ENCODE results near the gene FBXO15. TPM values are rescaled to one million over a fixed set of nuclear protein-coding genes. Genes with fewer than 3 reads are reported as not detected.

The FBXO15 gene
- total and polyA plus RNA-seq, 2 donors (not counting 3 experiments of a cell fraction or from before 2014, with no cell fraction given) = not detected

- H3K4me1 ChIP-seq (ENCODE audit: control insufficient read depth, extremely low read depth, insufficient read depth, low read length) = no peaks in the 10 kb centered on the region
- TF ChIP-seq MAX (IDR thresholded peaks at IDR 0.05; ENCODE audit: insufficient read depth, insufficient read length) = no peak
- H4K20me1 ChIP-seq (replicated peaks; ENCODE audit: control insufficient read depth, extremely low read depth, insufficient read depth, low read length) = no peaks in the 10 kb centered on the region
- dilution Hi-C loops (cut with MboI; ENCODE audit: extremely low pct_ligation_motif_present, low sequenced_read_pairs) (no loop called here), intact Hi-C loops (cut with micrococcal nuclease) (no loop called here)
- no peak overlapping the region for H2AFZ ChIP-seq (ENCODE audit: low read depth, low read length)
- ChIA-PET CTCF (no interaction called here), POLR2A (no interaction called here)
- H3K9ac ChIP-seq (replicated peaks; ENCODE audit: extremely low read depth, insufficient read depth, low read length) = no peak overlapping the region
- H3K36me3 ChIP-seq (ENCODE audit: control insufficient read depth in 2 of 2, extremely low read depth in 1 of 2, insufficient read depth in 2 of 2, low read length in 2 of 2) = no peaks in the 10 kb centered on the region
- FAIRE-seq (no peak), DNase-seq (ENCODE audit: low read depth, low spot score) (no peak)
- H3K27ac ChIP-seq (ENCODE audit: insufficient read depth, low read depth, low read length) = no peak overlapping the region
- BruUV-seq (replicated peaks) = no TSS peak
- no peaks in the 10 kb centered on the region for H3K79me2 ChIP-seq (ENCODE audit: control insufficient read depth, insufficient read depth, low read length)
- H3K9me3 ChIP-seq (replicated peaks; ENCODE audit: control insufficient read depth, insufficient read depth, low read length) = no peaks in the 10 kb centered on the region
- H3K9me1 ChIP-seq (replicated peaks; ENCODE audit: control insufficient read depth, extremely low read depth, insufficient read depth, low read length) = no peaks in the 10 kb centered on the region
- no peak overlapping the region for H3K4me2 ChIP-seq (ENCODE audit: insufficient read depth, low read length)
- H3K27me3 ChIP-seq (ENCODE audit: control insufficient read depth in 2 of 2, insufficient read depth in 2 of 2, low read length in 2 of 2) = peaks cover 0 to 1% of the 10 kb centered on the region in 2 experiments
- H3K4me3 ChIP-seq (replicated peaks in 1 of 3; ENCODE audit: insufficient read depth in 1 of 3, low read depth in 1 of 3, low read length in 3 of 3) = no peak overlapping the region
These were observed 39.0 kb upstream of the FBXO15 start for GRCh38 chr18:74186661-74187060.

- no peak for FAIRE-seq
- H3K9me1 ChIP-seq (replicated peaks; ENCODE audit: control insufficient read depth, extremely low read depth, insufficient read depth, low read length) = no peaks in the 10 kb centered on the region
- H3K9me3 ChIP-seq (replicated peaks; ENCODE audit: control insufficient read depth, insufficient read depth, low read length) = no peaks in the 10 kb centered on the region
- H3K27me3 ChIP-seq (ENCODE audit: control insufficient read depth in 2 of 2, insufficient read depth in 2 of 2, low read length in 2 of 2) = peaks cover 0 to 1% of the 10 kb centered on the region in 2 experiments
- DNase-seq (ENCODE audit: low read depth, low spot score) = no peak
- no peak overlapping the region for H3K4me3 ChIP-seq (replicated peaks in 1 of 3; ENCODE audit: insufficient read depth in 1 of 3, low read depth in 1 of 3, low read length in 3 of 3)
- no peak overlapping the region for H2AFZ ChIP-seq (ENCODE audit: low read depth, low read length)
- H4K20me1 ChIP-seq (replicated peaks; ENCODE audit: control insufficient read depth, extremely low read depth, insufficient read depth, low read length) = no peaks in the 10 kb centered on the region
- H3K27ac ChIP-seq (ENCODE audit: insufficient read depth, low read depth, low read length) = no peak overlapping the region
- H3K79me2 ChIP-seq (ENCODE audit: control insufficient read depth, insufficient read depth, low read length) = no peaks in the 10 kb centered on the region
- no peak overlapping the region for H3K4me2 ChIP-seq (ENCODE audit: insufficient read depth, low read length)
- no peaks in the 10 kb centered on the region for H3K4me1 ChIP-seq (ENCODE audit: control insufficient read depth, extremely low read depth, insufficient read depth, low read length)
- CTCF ChIA-PET = interaction anchor here (1.2 kb wide), 1 partner anchor 157 kb away, joined by 3 read pairs; no protein-coding TSS in a partner anchor
- no peak overlapping the region for H3K9ac ChIP-seq (replicated peaks; ENCODE audit: extremely low read depth, insufficient read depth, low read length)
- H3K36me3 ChIP-seq (ENCODE audit: control insufficient read depth in 2 of 2, extremely low read depth in 1 of 2, insufficient read depth in 2 of 2, low read length in 2 of 2) = no peaks in the 10 kb centered on the region
- BruUV-seq (replicated peaks) = no TSS peak
- POLR2A ChIA-PET = no interaction called here
- no peak for TF ChIP-seq POLR2A (IDR thresholded peaks at IDR 0.05; ENCODE audit: low read depth, low read length)
- intact Hi-C loops (cut with micrococcal nuclease) (no loop called here), dilution Hi-C loops (cut with MboI; ENCODE audit: extremely low pct_ligation_motif_present, low sequenced_read_pairs) (no loop called here)
These were observed 38.2 kb upstream of the FBXO15 start for GRCh38 chr18:74185860-74186259.
